HG02759 (cell line): Measurements from ENCODE around the gene FOXF1.
A peak's percentile ranks its signal among the peaks of the same experiment; 100 is the strongest.

Experiments
- ATAC-seq: cut with Tn5 transposase; IDR thresholded peaks from one replicate; pipeline ENCODE4 v1.9.1; 2021; ENCODE audit warnings: mild to moderate bottlenecking, moderate library complexity; ENCODE audit not compliant: unreplicated experiment

FOXF1 gene

DNA sequence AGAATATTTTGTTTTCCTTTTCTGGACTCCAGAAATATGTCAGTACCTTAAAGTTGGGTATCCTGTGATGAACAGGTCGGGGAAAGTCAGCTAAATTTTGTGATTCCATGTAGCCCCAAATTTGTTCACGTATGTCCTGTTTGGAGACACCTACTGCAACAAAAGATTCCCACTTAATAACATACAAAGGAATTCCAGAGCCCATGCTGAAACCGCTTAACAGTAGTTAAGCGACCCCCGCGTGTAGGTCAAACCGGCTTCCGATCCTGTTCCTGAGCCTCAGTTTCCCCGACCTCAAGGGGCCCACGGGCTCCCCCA is 44.2 kb downstream of the FOXF1 start:
- ATAC-seq: no peak

- ATAC-seq: peak; percentile 92
Observed at GRCh38 chr16:86554917-86555703, 44.8 kb downstream of the FOXF1 start, which contains the start of gene MTHFSD. Gene MTHFSD, minus strand, starts transcription at chr16:86555235. Its CDS starts 51 bp downstream, at chr16:86555184.

- ATAC-seq: no peak
Observed at GRCh38 chr16:86555704-86556075, 45.4 kb downstream of the FOXF1 start.

GRCh38 chr16:86556576-86556975 is 46.2 kb downstream of the FOXF1 start:
- no peak for ATAC-seq

DNA sequence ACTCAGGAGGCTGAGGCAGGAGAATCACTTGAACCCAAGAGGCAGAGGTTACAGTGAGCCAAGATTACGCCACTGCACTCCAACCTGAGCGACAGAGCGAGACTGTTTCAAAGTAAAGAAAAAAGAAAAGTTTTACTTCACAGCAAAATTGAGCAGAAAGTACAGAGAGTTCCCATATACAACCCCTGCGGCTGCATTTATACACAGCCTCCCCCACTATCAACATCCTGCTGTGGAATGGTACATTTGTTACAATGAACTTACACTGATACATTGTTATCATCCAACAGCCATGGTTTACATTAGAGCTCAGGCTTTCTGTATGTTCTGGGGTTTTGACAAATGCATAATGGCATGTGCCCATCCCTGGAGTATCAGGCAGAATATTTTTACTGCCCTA is 47.3 kb downstream of the FOXF1 start:
- no peak for ATAC-seq

- no peak for ATAC-seq
Observed at GRCh38 chr16:86558355-86559193, 48.2 kb downstream of the FOXF1 start.

DNA sequence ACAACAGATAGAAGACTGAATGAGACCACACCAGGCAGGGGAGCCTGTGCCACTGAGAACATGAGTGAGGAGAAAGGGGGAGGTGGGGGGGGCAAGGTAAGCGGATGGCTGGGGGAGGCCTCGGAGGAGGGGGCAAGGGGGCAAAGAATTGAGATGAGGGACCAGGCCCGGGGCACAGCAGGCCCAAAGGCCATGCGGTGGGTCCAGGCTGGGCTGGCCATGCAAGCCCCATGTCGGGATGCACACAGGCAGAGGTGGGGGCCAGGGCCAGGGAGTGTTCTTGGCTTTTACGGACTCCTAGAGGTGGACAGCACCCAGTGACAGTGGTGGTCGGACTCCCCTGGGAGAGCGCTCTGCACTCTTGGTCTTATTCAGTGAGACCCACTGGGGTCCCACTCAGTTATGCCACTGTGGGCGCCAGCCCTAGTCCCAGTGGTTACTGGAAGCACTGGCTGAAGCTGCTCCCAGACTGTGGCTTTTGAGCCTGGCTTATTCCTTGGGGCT is 49.5 kb downstream of the FOXF1 start:
- no peak for ATAC-seq

GRCh38 chr16:86562356-86562755 is 52.0 kb downstream of the FOXF1 start:
- ATAC-seq: no peak

DNA sequence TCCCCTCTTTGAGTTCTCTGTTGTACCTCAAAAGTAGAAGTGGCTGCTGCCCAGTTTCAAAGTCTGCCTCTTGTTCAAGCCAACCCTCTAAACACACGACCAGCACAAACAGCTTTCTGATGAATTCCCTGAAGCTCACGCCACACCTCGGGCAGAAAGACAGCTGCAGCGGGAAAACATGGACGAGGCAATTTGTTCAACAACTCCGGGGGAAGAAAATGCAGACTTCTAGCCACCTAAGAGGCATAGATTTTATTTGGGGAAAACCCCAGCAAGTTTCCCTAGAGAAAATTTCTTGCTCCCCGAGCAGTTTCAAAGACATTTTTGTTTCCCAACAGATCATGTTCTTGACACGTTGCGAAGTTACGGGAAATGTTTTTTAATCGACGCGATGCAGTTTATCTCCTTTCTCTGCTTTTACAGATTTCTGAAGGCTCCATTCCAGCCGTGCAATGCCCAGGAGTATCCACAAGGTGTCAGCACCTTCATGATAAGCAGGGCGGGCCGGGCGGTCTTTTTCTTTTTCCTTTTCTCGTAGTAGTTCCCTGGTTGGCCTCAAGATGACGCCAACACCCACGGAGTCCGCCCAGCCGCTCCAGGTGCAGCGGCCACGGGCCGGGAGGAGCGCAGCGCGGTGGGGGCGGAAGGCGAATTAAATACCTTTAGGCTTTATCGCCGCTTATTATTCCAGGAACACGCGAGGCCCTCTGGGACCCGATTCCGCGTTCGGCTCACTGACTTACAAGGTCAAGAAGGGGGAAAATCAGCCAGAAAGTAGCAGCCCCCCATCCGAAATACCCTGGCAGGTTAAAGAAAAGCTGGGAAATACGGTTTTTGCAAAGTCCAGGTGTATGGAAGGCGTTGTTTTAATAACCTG is 53.4 kb downstream of the FOXF1 start:
- peak; percentile 62 for ATAC-seq
